ENCODE data around the gene TMEM238L. TPM values are rescaled to one million over a fixed set of nuclear protein-coding genes. Genes with fewer than 3 reads are reported as not detected.

TMEM238L gene
- total RNA-seq, 1 donor from 2014 or later, result not detected

DNA sequence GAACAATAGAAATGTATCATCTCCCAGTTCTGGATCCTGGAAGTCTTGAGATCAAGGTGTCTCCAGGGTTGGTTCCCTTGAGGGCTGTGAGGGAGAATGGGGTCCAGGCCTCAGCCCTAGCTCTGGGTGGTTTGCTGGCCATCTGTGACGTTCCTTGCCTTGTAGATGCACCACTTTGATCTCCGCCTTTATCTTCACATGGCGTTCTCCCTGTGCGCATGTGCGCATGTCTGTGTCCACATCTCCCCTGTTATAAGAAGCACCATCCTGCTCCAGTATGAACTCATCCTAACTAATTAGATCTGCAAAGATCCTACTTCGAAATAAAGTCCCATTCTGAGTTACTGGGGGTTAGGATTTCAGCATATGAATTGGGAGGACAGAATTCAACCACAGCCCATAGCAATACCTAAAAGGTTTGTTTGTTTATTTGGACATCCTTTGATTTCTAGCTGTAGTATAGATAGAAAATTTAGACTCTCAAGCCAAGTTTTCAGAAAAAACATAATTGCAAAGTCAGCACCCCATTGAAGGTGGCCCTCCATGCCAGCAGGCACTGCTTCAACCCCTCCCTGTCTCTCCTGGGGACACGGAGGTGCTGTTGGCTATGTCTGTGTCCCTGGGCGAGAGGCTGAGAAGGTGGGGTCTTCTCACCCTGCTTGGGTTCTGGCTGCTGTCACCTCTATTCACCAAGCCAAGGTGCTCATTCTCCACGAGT lies 2.8 kb upstream of the TMEM238L start:
- DNase-seq (ENCODE audit: low spot score), result no peak
- Mint-ChIP-seq H3K27me3 (ENCODE audit: low read depth) (no peaks in the 10 kb centered on the region), H3K9me3 (ENCODE audit: low read depth) (no peaks in the 10 kb centered on the region), H3K36me3 (ENCODE audit: low read depth) (no peaks in the 10 kb centered on the region), H3K4me3 (ENCODE audit: unreplicated experiment) (no peak overlapping the region), H3K27ac (ENCODE audit: unreplicated experiment) (no peak overlapping the region), H3K4me1 (ENCODE audit: low read depth) (no peaks in the 10 kb centered on the region)
- TF ChIP-seq, protein P1, sequence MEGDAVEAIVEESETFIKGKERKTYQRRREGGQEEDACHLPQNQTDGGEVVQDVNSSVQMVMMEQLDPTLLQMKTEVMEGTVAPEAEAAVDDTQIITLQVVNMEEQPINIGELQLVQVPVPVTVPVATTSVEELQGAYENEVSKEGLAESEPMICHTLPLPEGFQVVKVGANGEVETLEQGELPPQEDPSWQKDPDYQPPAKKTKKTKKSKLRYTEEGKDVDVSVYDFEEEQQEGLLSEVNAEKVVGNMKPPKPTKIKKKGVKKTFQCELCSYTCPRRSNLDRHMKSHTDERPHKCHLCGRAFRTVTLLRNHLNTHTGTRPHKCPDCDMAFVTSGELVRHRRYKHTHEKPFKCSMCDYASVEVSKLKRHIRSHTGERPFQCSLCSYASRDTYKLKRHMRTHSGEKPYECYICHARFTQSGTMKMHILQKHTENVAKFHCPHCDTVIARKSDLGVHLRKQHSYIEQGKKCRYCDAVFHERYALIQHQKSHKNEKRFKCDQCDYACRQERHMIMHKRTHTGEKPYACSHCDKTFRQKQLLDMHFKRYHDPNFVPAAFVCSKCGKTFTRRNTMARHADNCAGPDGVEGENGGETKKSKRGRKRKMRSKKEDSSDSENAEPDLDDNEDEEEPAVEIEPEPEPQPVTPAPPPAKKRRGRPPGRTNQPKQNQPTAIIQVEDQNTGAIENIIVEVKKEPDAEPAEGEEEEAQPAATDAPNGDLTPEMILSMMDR (IDR thresholded peaks at IDR 0.05), result no peak

DNA sequence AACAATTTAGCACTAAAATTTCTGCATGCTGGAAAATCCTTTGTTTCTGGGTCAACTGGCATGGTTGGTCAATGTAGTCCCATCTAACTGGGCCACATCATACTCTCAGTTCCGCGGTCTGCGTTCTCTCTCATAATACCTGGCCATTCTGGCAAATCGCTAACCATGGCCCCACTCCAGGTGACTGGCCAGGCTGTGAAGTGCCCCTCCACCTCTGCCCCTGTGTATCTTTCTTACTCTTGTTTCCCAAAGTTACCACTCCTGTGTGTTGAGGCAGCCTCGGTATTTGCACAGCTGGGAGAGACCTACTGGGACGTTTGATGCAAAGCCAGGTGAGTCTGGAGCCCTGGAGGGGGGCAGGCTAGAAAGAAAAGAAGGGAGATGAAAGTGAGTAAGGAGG lies 2.0 kb upstream of the TMEM238L start:
- TF ChIP-seq, protein P1 (IDR thresholded peaks at IDR 0.05), result no peak
- no peaks in the 10 kb centered on the region for H3K9me3 Mint-ChIP-seq (ENCODE audit: low read depth)
- H3K4me3 Mint-ChIP-seq (ENCODE audit: unreplicated experiment), result no peak overlapping the region
- no peaks in the 10 kb centered on the region for H3K27me3 Mint-ChIP-seq (ENCODE audit: low read depth)
- no peak for DNase-seq (ENCODE audit: low spot score)
- H3K36me3 Mint-ChIP-seq (ENCODE audit: low read depth), result no peaks in the 10 kb centered on the region
- no peak overlapping the region for H3K27ac Mint-ChIP-seq (ENCODE audit: unreplicated experiment)
- H3K4me1 Mint-ChIP-seq (ENCODE audit: low read depth), result no peaks in the 10 kb centered on the region

DNA sequence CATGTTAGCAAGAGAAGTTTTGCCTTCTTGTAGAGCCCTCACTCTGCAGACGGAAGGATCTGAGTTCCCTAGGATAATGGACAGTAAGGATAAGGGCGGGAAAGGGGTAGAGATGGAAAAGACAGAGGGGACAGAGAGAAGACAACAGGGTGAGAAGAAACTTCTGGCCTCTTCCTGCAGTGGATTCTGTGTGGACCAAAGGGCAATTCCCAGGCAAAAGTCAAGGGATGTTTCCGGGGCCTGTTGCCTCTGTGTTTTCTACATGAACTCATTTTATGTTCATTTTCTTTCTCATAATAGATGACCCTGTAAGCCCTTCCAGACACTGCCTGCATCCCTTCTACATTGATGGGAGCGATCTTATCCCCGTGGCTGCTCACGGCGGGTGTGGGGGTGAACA lies 647 bp upstream of the TMEM238L start:
- H3K36me3 Mint-ChIP-seq (ENCODE audit: low read depth), result no peaks in the 10 kb centered on the region
- H3K4me3 Mint-ChIP-seq (ENCODE audit: unreplicated experiment), result no peak overlapping the region
- no peaks in the 10 kb centered on the region for H3K4me1 Mint-ChIP-seq (ENCODE audit: low read depth)
- no peaks in the 10 kb centered on the region for H3K9me3 Mint-ChIP-seq (ENCODE audit: low read depth)
- TF ChIP-seq, protein P1 (IDR thresholded peaks at IDR 0.05), result no peak
- H3K27ac Mint-ChIP-seq (ENCODE audit: unreplicated experiment), result no peak overlapping the region
- DNase-seq (ENCODE audit: low spot score), result no peak
- no peaks in the 10 kb centered on the region for H3K27me3 Mint-ChIP-seq (ENCODE audit: low read depth)

DNA sequence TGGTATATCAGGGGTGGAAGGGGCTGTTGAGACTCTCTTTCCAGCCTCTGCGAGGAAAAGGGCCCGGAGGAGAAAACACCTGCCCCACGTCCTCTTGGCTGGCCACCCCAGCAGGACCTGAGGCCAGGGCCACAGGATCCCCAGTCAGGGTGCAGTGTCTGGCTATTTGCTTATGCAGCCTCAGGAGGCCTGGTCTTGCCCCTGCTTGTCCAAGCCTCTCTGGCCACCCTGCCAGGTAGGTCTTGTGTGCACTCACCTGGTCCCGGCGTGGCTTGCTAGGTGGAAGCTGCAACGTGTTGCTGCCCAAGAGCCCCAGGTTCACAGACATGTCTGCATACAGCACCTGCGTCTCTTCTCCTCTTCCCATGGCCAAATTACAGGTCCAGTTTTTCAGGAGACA lies 549 bp downstream of the TMEM238L start:
- Mint-ChIP-seq H3K4me1 (ENCODE audit: low read depth) (no peaks in the 10 kb centered on the region), H3K36me3 (ENCODE audit: low read depth) (no peaks in the 10 kb centered on the region), H3K9me3 (ENCODE audit: low read depth) (no peaks in the 10 kb centered on the region), H3K4me3 (ENCODE audit: unreplicated experiment) (no peak overlapping the region), H3K27me3 (ENCODE audit: low read depth) (no peaks in the 10 kb centered on the region), H3K27ac (ENCODE audit: unreplicated experiment) (no peak overlapping the region)
- no peak for DNase-seq (ENCODE audit: low spot score)
- TF ChIP-seq, protein P1 (IDR thresholded peaks at IDR 0.05), result no peak

DNA sequence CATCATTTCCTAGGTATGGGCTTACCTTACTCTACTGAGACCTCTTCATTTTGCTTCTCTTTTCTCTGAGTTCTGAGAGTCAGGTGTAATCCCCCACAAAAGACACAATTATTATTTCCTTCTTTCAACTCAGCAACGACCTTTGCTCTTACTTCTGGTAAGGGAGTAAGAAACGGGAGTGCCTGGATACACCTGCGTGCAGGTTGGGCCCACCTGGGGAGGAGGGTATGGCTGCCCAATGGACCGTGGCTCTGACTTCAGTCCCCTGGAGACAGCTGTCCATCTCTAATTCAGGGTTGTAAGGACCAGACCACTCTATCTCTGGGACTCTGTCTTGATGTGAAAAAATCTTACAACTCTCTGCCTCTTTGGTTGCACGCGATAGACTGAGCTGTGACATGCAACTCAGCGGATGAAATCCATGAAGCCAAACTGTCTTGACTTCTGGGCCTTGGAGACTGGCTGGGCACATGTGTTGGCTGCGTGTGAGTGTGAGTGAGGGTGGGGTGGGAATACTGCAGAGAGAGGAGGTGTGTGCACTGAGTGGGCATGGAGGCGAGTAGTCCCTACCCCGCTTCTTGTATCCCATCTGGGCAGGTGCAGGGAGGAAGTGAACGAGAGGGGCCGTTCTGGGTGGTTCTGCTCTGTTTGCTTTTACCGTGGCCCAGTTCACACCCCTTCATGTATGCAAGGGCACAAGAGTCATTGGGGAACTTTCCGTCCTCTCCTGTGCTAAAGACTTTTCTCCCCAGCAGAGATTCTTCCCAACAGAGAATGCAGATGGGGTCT lies 1.2 kb downstream of the TMEM238L start:
- Mint-ChIP-seq H3K36me3 (ENCODE audit: low read depth) (no peaks in the 10 kb centered on the region), H3K27ac (ENCODE audit: unreplicated experiment) (no peak overlapping the region), H3K4me3 (ENCODE audit: unreplicated experiment) (no peak overlapping the region), H3K27me3 (ENCODE audit: low read depth) (no peaks in the 10 kb centered on the region), H3K9me3 (ENCODE audit: low read depth) (no peaks in the 10 kb centered on the region), H3K4me1 (ENCODE audit: low read depth) (no peaks in the 10 kb centered on the region)
- no peak for DNase-seq (ENCODE audit: low spot score)
- TF ChIP-seq, protein P1 (IDR thresholded peaks at IDR 0.05), result no peak
